ENCODE data around the gene MANSC4.

The MANSC4 gene

DNA sequence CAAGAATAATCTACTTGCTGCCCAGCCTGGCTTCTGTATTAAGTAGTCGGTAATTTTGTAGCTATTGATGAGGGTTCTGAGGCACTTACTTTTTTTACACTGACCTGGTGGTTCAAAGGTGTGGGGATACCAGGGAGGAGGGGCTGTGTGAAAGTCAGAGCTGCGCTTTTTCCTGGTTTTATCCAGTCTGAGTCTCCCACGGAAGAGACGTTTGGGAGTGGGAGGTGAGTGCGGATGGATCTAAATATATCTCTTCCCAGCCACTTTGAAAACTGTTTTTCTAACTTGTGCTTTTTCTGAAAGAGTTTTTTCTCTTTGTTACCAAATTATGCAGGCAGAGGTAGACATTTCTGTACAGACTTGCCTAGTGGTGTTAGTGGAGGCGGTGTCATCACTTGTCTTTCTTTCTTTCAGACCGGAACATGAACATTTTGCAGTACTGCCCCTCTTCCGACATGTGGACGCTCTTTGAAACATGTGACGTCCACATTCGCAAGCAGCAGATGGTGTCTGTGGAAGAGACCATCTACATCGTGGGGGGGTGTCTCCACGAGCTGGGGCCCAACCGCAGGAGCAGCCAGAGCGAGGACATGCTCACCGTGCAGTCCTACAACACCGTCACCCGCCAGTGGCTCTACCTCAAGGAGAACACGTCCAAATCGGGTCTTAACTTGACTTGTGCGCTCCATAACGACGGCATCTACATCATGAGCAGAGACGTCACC is 17.4 kb upstream of the MANSC4 start:
- DNase-seq = no peak

DNA sequence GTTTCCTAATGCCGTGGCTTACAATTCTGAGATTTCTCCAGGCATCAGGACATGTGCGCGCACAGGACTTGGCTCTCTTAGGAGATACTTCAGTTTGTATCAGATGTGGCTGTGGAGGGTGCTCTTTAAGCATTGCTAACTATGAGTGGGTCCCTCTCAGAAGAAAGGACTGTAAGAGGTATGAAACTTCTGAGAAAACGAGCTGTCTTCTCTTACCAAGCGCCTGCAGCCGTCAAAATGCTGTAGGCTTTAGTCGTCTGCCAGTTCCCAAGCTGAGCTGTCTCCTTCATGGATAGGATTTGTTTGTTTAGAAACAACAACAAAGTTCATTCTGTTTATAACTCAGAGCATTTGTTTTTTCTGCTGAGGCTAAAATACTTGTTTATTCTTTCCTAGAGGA is 16.1 kb upstream of the MANSC4 start:
- DNase-seq = no peak

DNA sequence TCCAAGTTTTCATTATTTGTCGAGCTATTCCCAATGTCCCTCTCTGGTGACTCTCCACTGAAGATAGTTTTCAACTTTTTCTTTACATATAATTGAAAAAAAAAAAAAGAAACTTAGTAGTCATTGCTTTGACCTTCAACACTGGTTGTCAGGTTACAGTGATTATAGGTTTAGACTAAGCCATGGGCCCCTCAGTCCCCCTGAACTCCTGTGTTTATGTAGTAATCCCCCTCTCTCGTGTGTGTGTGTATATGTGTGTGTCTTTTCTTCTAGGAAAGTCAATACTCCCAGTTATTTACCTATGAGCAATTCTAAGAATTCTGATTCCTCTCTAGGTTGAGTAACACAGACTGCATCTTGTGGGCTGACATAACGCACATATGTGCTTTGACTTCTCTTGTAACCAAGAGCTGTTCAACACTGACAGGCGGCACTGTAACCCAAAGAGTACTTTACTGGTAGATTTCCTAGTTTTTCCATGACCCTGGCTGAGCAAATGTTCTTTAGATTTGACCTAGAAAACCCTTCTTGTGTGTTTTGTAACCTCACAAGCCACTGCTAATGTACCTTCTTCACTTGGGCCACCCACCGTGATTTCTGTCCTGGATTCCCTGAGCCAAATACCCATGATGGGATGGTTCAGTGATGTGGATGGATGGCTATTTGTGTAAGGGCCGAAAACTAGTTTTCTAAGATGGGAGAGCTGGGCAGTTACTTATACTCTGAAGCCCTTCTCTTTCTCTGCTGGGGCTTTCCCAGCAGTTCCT is 15.0 kb upstream of the MANSC4 start:
- DNase-seq = no peak

DNA sequence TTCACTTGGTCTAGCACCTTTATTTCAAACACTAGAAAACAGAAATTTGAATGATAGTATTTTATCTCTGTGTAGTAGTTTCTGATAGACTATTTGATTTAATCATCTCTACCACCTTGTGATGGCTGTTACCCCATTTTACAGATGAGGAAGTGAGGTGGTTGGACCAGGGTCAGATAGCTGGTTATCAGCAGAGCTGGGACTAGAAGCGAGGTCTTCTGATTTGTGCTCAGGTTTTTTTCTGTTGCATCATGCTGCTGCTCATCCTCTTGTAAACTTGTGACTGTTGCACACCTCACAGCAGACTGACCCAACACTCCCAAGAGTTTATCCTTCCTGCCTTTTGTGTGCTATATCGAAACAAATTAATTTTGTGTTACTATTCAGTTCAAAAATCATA is 10.1 kb upstream of the MANSC4 start:
- DNase-seq = no peak

DNA sequence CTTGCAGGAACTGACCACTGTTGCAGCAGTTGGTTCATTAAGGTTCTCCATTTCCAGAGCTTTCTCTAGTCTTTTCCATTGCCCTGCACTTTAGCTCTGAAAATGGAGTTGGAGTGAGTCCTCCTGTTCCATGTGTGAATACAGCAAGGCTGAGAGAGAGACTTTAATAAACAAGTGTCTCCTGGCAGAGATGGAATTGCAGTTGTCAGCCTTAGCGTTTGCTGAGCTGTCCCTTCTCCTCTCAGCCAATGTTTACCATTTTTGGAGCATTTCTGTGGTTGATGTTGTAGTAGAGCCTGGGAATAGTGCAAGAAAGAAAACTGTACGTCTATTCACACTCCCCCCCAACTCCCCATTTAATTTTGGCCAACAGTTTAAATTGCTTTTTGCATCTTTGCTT is 7.5 kb upstream of the MANSC4 start:
- no peak for DNase-seq

DNA sequence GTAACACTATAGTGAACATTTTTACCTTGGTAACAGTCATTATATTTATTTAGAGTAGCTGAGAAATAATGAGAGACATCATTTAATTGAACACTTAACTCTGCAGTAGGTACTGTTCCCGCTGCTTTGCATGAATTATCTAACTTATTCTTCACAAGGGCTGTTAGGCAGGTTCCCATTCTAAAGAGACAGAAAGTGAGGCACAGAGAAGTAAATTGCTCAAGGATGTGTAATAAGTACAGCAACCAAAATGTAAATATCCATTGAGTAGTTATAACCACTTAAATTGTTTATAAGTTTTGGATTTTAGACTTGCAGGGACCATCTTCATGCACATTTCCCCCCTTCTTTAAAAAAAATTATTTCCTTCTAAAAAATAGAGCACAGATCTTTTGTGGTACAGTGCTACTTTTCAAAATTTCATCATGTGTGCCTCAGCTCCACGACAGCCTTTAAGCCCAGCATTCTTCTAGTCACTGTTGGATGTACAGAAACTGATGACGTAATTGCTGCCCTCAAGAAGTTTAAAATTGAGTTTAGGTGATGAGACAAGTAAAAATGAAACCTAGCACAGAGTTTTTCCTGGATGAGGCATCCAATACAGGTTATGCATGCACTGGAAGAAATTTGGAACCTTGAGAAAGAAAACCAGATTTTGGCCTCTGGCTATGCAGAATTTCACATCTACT is 6.0 kb upstream of the MANSC4 start:
- DNase-seq = no peak

DNA sequence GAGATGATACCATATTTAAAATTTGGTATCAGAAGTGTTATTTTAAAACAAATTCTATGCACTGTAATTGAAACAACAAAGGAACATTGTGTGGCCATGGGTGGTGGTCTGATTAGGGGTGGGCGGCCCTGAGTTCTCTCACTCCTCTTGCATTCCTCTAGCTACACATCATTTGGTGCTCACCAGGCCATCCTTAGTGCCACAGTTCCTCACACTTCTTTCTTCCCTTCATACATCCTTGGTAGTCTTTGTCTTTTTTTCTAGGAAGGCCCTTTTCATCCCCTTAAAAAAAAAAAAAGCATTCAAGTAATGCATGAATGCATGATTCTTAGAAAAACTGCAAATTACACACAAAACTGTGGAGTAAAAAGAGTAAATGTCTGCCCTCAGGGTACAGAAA is 2.4 kb upstream of the MANSC4 start:
- DNase-seq = no peak

DNA sequence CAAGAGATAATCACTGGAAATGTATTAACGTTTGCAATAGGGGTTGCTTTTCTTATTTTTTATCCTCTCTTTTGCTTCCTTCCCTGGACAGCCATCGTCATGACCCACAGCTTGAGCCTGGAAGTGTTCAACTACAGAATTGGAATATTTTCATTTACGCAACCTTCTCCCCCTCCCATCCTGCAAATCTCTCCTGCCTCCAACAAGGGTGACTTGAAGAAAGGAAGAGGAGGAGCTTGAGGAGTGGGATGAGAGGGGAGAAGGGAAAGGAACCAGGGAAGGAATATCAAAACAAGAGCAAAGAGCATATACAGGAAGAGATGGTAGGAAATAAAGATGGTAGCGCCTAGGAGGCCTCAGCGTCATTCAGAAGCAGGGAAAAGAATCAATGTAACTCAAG is 1.6 kb upstream of the MANSC4 start:
- DNase-seq = no peak

DNA sequence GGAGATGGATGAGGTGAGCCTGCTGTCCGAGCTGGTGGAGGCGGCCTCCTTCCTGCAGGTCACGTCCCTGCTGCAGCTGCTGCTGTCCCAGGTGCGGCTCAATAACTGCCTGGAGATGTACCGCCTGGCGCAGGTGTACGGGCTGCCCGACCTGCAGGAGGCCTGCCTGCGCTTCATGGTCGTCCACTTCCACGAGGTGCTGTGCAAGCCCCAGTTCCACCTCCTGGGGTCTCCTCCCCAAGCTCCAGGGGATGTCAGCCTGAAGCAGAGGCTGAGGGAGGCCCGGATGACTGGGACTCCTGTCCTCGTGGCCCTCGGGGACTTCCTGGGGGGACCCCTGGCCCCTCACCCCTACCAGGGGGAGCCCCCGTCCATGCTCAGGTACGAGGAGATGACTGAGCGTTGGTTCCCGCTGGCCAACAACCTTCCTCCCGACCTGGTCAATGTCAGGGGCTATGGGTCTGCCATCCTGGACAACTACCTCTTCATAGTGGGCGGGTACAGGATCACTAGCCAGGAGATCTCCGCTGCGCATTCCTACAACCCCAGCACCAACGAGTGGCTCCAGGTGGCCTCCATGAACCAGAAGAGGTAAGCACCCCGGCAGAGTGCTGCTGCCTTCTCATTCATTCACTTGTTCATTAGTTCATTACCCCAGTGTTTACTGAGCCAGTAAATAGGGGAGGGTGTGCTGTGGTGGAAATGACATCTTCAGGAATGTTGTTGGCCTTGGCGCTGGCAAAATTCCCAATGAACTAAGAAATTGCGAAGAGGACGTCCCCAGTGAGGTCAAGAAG is 774 bp upstream of the MANSC4 start:
- DNase-seq = no peak

DNA sequence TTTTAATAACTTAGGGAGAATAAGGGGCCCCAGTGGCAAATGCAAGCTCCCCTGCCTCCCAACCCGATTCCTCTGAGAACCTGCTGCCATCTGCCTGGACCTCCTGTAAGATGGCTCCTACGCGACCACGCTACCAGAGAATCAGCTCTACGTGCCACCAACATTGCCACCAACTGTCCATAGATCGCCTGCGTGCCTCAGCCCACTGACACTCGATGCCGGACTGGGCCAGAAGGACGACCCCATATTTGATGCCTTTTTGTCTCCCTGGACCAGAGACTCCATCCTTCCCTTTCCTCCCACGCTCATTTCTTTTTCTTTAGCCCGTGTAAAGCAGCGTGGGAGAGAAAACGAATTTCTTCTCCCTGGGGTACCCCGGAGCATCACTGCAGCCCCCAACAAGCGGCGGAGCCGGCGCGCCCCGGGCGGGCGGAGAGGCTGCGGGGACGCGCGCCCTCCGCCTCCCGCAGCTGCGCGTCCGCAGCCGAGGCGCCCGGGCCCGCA is 568 bp downstream of the MANSC4 start:
- DNase-seq = no peak

DNA sequence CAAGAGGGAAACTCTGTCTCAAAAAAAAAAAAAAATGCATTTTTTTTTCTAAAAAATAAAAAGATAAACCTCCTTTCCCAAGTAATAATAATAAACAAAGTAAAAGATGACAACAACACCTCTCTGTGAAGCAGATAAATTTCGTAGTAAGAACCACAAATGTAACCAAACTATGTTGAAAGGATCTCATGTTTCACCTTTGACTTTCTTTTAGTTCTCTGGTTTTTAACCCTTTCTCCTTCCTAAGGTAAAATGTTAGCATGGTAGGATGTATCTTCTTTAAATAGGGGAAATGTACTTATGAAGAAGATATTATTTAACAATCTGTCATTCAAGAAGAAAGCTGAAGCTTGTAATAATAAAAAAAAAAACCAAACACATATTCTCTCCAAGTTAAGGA is 1.8 kb downstream of the MANSC4 start:
- no peak for DNase-seq

DNA sequence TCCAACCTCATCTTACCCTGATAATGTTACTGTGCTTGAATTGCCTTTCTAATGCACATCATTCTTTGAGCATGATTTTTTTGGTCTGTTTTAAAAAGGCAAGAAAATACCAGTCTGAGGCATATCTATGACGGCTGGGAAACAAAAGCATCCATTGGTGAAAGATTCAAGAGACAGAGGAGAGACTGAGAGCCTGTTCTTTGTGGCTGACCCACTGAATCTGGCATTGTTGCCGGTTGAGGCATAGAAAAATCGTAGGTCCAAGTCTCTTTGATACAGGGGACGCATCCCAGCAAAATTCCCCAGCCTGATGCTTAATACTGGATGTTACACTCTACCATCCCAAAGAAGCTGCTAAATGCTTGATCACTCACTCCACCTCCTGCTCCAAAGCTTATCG is 2.9 kb downstream of the MANSC4 start:
- DNase-seq = no peak

DNA sequence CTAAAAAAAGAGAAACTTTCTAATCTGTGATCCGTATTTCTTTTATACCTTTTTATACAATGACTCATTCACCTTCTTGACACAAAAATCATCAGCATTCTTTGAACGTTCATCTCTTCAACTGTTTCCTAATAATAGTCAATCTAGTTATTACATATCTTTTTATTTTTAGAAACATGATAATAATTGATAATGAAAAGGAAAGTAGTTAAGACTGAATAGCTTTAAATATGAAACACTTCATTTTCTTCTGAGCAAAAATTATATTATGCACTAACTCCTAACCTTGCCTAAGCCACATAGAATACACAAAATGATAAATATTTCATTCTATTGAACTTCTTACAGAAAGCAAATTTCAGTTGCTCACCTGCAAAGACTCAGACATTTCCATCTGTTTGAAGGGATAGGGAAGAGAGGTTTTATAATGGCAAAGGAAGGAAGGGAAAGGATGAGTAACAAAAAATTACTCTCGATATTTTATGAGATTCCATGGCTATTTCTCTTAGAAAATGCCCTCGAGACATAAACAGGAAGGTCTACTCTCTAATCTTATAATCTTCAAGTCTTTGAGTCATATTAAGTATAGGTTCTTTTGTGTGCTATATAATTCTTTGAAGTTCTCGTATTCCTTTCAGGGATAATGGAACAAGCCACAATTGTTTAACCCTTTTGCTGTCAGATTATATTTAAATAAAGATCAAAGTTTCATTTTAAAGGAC is 7.5 kb downstream of the MANSC4 start:
- DNase-seq = no peak

DNA sequence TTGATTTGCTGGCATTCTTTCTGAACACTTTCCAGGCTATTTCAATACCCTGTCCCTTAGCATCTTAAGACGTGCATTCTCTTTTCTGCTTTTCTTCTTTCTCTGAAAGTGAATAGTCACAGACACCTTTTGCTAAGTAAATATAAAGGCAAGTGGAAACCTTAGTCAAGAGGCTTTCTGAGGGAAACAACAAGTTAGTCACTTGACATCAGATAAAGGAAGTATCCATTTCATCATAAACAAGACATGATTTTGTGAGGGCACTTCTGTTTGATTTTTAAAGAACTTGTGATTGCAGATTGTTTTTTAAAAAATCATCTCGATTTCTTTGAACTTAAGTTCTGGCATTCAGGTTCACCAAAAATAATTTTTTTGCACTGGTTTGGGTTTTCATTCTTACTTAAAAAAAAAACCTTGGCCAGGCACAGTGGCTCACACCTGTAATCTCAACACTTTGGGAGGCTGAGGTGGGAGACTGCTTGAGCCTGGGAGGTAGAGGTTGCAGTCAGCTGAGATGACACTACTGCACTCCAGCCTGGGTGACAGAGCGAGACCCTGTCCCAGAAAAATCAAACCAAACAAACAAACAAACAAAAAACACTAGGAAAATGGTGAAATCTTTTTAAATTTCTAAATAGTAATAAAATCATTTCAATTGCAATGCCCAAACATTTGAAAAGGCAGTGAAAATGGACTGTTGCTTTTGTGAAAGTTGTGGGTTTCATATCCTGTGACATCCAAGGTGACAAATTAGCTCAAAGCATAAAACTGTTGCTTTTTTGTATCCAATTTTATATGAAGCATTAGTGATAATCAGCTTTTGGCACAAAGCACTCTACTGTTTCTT is 8.3 kb downstream of the MANSC4 start:
- DNase-seq = no peak

DNA sequence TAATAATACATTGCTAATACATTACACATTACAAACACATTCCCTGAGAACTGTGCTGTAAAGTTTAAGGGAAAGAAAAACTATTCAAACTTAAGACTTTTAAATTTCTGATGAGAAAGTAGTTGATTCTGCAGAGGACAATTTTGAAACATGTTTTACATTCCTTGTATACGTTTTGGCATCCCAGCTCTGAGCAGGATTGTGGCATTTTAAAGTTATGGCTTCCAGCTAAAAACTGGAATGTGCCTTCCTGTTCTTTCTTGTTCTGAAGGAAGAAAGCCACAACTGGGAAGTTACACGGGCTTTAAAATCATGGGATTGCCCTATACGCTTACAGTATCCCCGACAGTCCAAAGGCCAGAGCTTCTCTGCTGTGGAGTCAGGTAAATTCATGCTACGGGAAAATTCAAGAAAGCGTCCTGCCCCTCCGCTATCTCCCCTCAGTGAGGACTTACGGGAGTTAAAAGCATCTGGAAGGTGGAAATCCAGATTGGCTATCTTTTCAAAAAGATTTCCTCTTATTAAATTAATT is 10.8 kb downstream of the MANSC4 start:
- no peak for DNase-seq

DNA sequence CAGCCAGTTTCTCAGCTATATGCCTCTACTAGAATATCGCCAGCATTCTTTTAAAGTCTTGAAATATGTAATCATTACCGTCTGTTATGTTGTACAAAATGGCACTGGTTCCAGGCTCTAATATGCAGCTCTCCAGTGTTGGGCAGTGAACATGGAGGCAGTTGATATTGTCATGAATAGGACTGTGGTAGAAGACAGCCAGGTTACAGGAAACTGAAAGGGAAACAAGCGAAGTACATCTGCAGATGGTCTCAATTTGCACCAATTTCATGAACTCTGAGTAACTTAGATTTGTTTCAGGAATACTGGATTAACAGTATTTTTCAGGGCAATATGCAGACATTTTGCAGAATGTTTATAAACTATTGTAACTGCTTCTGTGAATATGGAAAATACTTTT is 13.4 kb downstream of the MANSC4 start:
- no peak for DNase-seq

DNA sequence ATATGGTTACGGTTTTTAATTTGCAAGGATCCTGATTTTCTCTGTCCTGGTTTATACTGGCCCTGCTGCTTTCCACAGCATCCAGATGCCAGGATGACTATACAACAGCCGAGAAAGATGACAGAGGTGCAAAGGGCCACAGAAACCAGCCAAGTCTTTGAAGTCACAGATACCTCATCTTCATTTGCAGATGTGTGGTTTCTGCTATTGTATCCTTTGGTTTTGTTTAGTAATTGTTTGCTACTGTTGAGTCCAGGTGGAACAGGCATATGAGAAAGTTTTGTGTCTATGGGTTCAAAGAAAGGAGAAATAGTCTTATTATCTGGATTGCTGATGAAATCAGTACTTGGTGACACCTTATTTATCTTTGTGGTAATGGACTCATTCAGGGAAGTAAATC is 17.3 kb downstream of the MANSC4 start:
- no peak for DNase-seq

DNA sequence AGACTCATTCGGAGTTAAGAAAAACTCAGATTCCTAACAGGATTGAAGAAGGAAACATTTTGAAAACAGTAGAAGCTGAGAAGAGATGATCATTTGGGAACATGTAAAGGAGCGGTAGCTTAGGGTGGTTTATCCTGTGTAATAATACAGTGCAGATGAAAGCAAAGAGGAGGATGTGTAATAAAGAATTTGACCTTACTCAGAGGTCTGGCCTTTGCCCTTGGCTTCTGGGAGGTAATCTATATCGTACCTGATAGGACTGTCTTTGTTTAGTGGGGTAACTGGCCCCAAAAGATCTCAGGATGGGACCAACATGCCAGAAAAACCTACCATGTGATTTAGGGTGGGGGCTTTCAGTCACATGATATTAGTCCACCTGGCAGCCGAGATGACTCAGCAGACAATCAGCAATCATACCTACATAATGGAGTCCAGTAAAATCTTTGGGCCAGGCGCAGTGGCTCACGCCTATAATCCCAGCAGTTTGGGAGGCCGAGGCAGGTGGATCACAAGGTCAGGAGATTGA is 23.3 kb downstream of the MANSC4 start:
- DNase-seq = no peak

DNA sequence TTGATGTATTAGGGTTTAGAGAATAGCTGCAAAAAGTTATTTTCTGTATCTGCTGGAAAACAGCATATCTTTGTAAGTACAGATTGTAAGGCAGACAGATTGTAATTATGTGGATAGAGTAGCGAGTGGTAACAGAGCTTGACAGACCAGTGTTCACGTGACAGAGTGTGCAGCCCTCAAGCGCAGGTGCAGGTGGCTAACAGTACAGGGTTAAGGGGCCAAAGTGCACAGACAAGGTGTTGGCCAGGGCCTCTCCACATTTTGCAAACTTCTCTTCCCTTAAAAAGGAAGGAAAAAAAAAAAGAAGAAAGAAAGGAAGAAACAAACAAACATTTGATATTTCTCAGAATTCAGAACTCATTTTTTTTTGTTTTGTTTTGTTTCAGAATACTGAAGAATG is 25.2 kb downstream of the MANSC4 start:
- no peak for DNase-seq

DNA sequence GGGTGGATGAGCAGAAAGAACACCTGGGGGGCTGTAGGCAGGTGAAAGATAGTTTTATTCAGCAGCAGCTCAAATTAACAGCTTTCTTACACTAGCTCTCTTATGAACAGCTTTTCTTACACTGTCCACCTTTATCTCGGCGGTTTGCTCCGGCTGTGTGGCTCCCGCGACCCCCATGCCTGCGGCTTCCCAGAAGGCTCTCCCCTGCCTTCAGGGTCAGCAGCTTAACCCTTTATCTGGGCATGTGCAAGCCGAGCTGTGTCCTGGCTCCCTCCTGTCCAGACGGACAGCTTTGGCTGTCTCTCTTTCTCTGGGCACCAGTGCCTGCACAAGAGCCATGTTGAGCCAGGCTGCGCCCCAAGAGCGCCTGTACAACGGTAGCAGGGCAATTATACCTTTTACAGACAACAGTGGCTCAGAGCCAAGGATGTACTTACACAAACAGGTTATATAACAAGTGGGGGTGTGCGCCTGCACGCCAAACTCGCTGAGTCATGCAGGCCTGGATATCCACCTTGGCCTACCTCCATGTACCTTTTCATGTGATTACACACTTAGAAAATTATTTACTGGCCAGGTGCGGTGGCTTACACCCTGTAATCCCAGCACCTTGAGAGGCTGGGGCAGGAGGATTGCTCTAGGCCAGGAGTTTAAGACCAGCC is 28.5 kb downstream of the MANSC4 start:
- no peak for DNase-seq

All from DMS 273 treated with DMSO at 0.1 percent for 48 hours (cell line).